Epithelial cell of esophagus (primary cell): ENCODE measurements around the gene PRKAR2B.

Experiments used
- DNase-seq: peaks from one replicate; pipeline ENCODE4 v3.0.0; 2010; ENCODE audit warnings: low read depth
- H3K4me3 ChIP-seq: 2 replicates; pipeline ENCODE4 v1.5.1; 2011; ENCODE audit warnings: mild to moderate bottlenecking, low read length, control low read depth
- CTCF ChIP-seq: IDR thresholded peaks from 2 replicates; pipeline ENCODE4 v1.5.1; 2011; ENCODE audit warnings: low read depth, mild to moderate bottlenecking, low read length, control low read depth, inconsistent platforms; ENCODE audit not compliant: insufficient read depth; ENCODE audit errors: missing control alignments

The PRKAR2B gene

DNA sequence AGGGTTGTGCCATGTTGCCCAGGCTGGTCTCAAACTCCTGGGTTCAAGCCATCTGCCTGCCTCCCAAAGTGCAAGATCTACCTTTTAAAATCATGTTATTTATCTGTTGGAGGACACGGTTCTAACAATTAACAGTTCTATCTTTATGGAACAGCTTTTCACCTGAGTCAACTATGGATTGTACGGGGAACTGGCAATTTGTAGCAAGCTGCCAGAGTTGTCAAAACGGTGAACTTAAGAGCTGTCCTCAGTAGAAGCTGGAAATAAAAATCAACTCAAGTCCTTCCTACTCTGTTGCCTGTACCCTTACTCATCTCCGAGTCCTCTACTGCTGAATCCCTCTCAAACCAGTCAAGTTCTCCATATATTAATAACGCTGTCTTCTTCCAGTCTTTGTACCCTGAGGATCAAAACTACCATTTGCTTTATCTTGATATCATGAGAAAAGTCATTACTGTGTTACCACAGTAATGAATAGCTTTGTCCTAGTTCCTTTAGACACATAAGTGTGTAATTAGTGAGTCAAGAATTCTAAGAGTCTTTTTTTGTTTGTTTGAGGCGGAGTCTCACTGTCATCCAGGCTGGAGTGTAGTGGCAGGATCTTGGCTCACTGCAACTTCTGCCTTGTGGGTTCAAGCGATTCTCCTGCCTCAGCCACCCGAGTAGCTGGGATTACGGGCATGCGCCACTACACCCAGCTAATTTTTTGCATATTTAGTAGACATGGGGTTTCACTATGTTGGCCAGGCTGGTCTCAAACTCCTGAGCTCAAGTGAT, 152.5 kb downstream of the PRKAR2B start:
- no peak for TF ChIP-seq CTCF
- DNase-seq = peak; percentile 37

DNA sequence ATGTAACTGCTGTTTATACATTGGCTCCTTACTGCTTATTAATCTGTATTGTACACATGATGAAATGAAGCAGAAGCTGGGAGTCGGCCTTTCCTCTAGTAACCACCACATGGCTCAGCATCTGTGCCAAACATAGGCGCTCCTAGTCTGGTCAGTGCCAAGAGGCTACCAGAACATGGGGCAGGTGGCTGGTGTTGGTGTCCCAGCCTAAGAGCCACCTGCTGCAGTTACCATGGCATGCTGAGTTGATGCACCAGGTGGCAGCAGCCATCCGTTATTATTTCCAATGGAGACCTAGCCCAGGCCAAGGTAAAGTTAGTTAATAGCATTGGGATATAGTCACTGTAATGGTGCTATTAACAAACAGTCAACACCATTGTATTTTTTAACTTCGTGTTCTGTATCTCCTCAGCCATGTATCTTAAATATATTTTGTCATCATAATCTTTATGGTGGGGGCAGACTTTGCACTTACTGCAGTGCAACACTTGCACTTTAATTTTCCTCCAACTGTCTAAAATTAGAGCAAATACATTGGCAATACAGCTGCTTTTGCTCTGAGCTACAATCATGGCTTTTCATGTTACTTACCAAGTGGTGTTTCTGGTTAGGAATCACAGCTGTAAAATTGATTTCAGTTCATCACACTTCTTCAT, 157.4 kb downstream of the PRKAR2B start:
- peak; percentile 71 for TF ChIP-seq CTCF
- DNase-seq = peak; percentile 54

More for the DNA sequence above, 152.5 kb downstream of the PRKAR2B start:
- H3K4me3 ChIP-seq = no peak overlapping the region

DNA sequence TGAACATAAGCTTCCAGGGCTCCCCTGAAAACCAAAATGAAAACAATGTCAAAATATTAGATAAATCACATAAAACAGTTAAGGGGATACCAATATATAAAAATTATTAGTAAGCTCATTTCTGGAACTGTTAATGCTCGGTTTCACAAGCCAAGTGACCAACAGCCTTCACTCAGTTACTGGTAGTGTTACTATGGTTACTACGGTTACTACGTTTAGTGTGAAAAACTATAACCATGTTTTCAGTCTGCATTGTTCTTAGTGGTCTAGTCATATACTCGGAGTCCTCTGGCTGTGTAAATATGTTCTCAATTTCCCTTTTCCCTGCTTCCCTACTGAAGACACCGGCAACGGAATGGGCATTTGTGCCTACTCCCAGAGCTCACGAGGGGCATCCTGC, 159.1 kb downstream of the PRKAR2B start:
- TF ChIP-seq CTCF = no peak
- DNase-seq = no peak
- no peak overlapping the region for H3K4me3 ChIP-seq

More for the DNA sequence above, 157.4 kb downstream of the PRKAR2B start:
- no peak overlapping the region for H3K4me3 ChIP-seq

DNA sequence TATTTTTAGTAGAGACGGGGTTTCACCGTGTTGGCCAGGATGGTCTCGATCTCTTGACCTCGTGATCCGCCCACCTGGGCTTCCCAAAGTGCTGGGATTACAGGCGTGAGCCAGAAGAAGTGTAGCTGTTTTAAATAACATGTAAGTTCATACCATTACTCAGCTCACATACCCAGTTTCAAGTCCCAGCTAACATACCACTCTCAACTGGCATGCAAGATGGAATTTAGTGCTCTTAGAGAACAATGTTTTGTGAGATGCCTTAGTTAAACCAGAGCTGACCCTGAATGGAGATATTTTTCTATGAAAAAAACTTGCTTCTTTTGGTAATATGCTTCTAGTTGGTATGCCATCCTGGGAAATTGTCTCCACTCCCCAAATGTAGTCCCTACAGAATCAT, 161.6 kb downstream of the PRKAR2B start:
- no peak overlapping the region for H3K4me3 ChIP-seq
- TF ChIP-seq CTCF = no peak
- DNase-seq = no peak

- TF ChIP-seq CTCF = no peak
- no peak overlapping the region for H3K4me3 ChIP-seq
- no peak for DNase-seq
Measured at GRCh38 chr7:107206706-107207105, 162.2 kb downstream of the PRKAR2B start.

GRCh38 chr7:107207459-107207858, 163.0 kb downstream of the PRKAR2B start:
- no peak for DNase-seq
- TF ChIP-seq CTCF = no peak

More at GRCh38 chr7:107207459-107207858, 163.0 kb downstream of the PRKAR2B start:
- H3K4me3 ChIP-seq = no peak overlapping the region
